Memory B cell (primary cell): Measurements from ENCODE around the gene CEP70.
"Not testable (repeated sequence)": the region's sequence is repeated elsewhere in the genome, so short reads cannot be mapped to it uniquely, and the experiment has no call there.

ENCODE experiments used
- ATAC-seq: fragments of 150-1000 bp; cut with Tn5 transposase; 2 replicates; pipeline ENCODE4 v1.10.0; 2021; ENCODE audit warnings: low read depth, mild to moderate bottlenecking, moderate library complexity
- DNase-seq, 2 donors: peaks; one replicate each; pipeline ENCODE4 v3.0.0; 2022; ENCODE audit warnings: low spot score in 2 of 2
- H3K27ac Mint-ChIP-seq: one replicate; pipeline ENCODE4 v1.8.0; 2022; ENCODE audit warnings: mild to moderate bottlenecking, moderate library complexity, mixed read lengths
- H3K27me3 Mint-ChIP-seq: one replicate; pipeline ENCODE4 v1.8.0; 2022; ENCODE audit warnings: mixed read lengths
- H3K36me3 Mint-ChIP-seq: one replicate; pipeline ENCODE4 v1.8.0; 2022; ENCODE audit warnings: mild to moderate bottlenecking, mixed read lengths
- H3K4me1 Mint-ChIP-seq: one replicate; pipeline ENCODE4 v1.8.0; 2022; ENCODE audit warnings: mixed read lengths
- H3K4me3 Mint-ChIP-seq: one replicate; pipeline ENCODE4 v1.8.0; 2022; ENCODE audit warnings: mild to moderate bottlenecking, moderate library complexity, mixed read lengths
- H3K9me3 Mint-ChIP-seq: one replicate; pipeline ENCODE4 v1.8.0; 2022; ENCODE audit warnings: mixed read lengths

The CEP70 gene, protein sequence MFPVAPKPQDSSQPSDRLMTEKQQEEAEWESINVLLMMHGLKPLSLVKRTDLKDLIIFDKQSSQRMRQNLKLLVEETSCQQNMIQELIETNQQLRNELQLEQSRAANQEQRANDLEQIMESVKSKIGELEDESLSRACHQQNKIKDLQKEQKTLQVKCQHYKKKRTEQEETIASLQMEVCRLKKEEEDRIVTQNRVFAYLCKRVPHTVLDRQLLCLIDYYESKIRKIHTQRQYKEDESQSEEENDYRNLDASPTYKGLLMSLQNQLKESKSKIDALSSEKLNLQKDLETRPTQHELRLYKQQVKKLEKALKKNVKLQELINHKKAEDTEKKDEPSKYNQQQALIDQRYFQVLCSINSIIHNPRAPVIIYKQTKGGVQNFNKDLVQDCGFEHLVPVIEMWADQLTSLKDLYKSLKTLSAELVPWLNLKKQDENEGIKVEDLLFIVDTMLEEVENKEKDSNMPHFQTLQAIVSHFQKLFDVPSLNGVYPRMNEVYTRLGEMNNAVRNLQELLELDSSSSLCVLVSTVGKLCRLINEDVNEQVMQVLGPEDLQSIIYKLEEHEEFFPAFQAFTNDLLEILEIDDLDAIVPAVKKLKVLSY

DNA sequence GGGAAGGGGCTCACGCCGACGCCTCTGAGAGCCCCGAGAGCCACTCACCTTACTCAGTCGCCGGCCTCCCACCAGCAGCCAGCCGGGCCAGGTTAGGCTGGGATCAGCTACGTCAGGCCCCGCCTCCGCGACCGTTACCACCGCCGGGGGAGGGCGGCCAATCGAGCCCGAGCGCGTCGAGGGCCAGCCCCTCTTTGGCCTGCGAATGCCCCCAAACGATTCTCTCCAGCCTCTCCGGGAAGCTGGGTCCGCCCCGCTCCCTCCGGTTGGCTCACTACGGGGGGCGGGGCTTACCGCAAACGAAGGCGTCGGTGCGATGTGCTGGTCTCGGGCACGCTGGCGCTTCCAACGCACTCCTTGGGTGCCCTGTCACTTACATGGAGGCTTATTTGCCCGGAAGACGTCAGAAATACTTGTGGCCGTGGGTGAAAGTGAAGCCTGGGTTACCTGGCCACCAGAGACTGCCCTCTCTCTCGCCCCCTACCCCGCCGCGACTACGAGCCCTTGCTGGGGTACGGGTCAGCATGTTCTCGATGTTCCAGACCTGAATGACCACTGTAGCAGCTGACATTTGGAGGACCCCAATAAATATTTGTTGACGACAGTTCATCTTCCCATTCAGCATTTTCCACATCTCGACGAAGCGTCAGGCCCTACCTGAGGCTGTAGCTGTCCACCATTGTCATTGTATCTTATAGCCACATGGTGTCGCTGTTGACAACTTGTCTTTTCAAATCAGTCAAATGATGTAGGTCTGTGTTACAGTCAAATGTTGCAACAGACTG is at the start of gene CEP70:
Gene CEP70 (minus strand): TSS at position 111 of the 785 bp plus-strand sequence. CDS start 21,333 bp downstream, outside the sequence.
- ATAC-seq (peak; percentile 89), DNase-seq (peak; percentile 78 to 85)
- no peaks in the 10 kb centered on the region for H3K36me3 Mint-ChIP-seq
- no peaks in the 10 kb centered on the region for H3K27me3 Mint-ChIP-seq
- peak within 1 kb of the TSS; percentile 97 for H3K4me3 Mint-ChIP-seq
- H3K4me1 Mint-ChIP-seq, result no peaks in the 10 kb centered on the region
- no peaks in the 10 kb centered on the region for H3K9me3 Mint-ChIP-seq
- peak within 1 kb of the TSS; percentile 96 for H3K27ac Mint-ChIP-seq

DNA sequence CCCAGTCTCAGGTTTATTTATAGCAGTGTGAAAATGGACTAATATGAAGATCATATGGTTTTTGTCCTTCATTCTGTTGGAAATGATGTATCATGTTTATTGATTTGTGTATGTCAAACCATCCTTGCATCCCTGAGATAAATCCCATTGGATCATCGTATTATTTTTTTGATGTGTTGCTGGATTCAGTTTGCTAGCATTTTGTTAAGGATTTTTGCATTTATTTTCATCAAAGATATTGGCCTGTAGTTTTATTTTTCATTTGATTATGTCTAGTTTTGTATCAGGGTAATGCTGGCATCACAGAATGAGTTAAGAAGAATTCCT is 48.8 kb upstream of the CEP70 start:
- H3K9me3 Mint-ChIP-seq, result peaks cover 21% of the 10 kb centered on the region
- no peaks in the 10 kb centered on the region for H3K27me3 Mint-ChIP-seq
- H3K4me3 Mint-ChIP-seq, result no peak overlapping the region
- ATAC-seq (no peak), DNase-seq (no peak)
- peaks cover 3% of the 10 kb centered on the region for H3K36me3 Mint-ChIP-seq
- no peaks in the 10 kb centered on the region for H3K4me1 Mint-ChIP-seq
- H3K27ac Mint-ChIP-seq, result no peak overlapping the region

DNA sequence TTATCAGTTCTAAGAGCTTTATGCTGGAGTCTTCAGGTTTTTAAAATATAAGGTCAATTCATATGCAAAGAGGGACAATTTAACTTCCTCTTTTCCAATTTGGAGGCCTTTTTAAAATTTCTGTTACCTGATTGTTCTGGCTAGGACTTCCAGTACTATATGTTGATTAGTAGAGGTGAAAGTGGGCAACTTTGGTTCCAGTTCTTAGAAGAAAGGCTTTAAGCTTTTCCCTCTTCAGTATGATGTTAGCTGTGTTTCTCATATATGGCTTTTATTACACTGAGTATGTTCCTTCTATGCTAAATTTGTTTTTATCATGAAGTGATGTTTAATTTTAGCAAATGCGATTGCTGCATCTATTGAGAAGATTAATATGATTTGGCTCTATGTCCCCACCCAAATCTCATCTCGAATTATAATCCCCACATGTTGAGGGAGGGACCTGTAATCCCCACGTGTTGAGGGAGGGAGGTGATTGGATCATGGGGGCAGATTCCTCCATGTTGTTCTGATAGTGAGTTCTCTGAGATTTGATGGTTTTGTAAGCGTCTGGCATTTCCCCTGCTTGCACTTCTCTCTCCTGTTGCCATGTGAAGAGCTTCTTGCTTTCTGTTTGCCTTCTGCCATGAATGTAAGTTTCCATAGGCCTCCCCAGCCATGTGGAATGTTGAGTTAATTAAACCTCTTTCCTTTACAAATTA is 48.3 kb upstream of the CEP70 start:
- Mint-ChIP-seq H3K27me3 (no peaks in the 10 kb centered on the region), H3K4me3 (no peak overlapping the region), H3K9me3 (peaks cover 23% of the 10 kb centered on the region), H3K36me3 (peaks cover 3% of the 10 kb centered on the region), H3K27ac (no peak overlapping the region), H3K4me1 (no peaks in the 10 kb centered on the region)
- no peak for DNase-seq
- ATAC-seq, result no peak

DNA sequence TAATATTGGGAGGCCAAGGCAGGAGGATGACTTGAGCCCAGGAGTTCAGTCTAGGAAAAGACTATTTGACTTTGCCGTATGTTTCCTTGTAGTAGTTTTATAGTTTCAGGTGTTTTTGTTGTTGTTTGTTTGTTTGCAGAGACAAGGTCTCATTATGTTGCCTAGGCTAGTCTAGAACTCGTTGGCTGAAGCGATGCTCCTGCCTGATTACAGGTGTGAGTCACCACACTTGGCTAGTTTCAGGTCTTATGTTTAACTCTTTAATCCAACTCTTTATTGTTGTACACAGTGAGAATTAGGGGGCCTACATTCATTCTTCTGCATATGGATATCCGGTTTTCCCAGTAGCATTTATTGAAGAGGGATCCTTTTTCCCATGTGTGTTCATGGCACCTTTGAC is 46.5 kb upstream of the CEP70 start:
- no peak for DNase-seq

DNA sequence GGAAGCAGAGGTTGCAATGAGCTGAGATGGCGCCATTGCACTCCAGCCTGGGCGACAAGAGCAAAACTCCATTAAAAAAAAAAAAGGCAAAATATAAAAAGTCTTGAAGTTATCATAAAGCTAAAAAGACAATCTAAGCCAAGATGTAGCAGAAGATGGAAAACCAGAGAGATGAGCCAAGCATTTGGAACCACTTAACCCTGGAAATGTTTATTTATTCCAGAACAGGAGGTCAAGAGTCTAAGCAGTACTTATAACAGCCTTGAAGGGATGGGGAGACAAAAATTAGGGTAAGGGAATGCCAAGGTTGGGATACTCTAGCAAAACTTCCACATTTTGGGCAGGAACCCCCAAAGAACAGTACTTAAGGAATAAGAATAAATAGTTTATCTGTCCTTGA is 44.6 kb upstream of the CEP70 start:
- Mint-ChIP-seq H3K27me3 (no peaks in the 10 kb centered on the region), H3K27ac (no peak overlapping the region), H3K36me3 (peaks cover 4% of the 10 kb centered on the region), H3K4me3 (no peak overlapping the region), H3K4me1 (no peaks in the 10 kb centered on the region), H3K9me3 (peaks cover 11% of the 10 kb centered on the region)
- ATAC-seq (no peak), DNase-seq (no peak)

More for the DNA sequence above, 46.5 kb upstream of the CEP70 start:
- H3K27me3 Mint-ChIP-seq, result no peaks in the 10 kb centered on the region
- ATAC-seq, result no peak
- no peaks in the 10 kb centered on the region for H3K36me3 Mint-ChIP-seq
- no peak overlapping the region for H3K4me3 Mint-ChIP-seq
- H3K27ac Mint-ChIP-seq, result no peak overlapping the region
- H3K9me3 Mint-ChIP-seq, result peaks cover 18% of the 10 kb centered on the region
- H3K4me1 Mint-ChIP-seq, result no peaks in the 10 kb centered on the region

DNA sequence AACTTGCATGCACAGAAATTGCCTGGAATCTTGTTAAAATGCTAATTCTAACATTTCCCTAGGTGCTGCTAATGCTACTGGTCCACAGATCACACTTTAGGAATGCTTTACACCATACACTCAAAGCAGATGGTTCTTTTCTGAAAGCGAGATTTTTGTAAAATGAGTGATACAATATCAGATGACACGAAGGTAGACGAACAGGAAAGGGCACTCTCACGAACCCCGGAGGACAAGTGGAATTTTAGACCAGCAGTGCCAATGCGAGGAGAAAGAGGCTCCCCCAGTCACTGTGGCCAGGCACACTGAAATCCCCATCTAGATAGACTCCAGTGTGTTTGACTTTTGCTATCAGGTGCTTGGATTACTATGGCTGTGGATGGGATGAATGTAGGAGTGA is 35.5 kb upstream of the CEP70 start:
- H3K9me3 Mint-ChIP-seq, result no peaks in the 10 kb centered on the region
- H3K36me3 Mint-ChIP-seq, result peaks cover 25% of the 10 kb centered on the region
- no peaks in the 10 kb centered on the region for H3K4me1 Mint-ChIP-seq
- H3K27ac Mint-ChIP-seq, result no peak overlapping the region
- H3K27me3 Mint-ChIP-seq, result no peaks in the 10 kb centered on the region
- DNase-seq, result no peak
- no peak overlapping the region for H3K4me3 Mint-ChIP-seq
- no peak for ATAC-seq

DNA sequence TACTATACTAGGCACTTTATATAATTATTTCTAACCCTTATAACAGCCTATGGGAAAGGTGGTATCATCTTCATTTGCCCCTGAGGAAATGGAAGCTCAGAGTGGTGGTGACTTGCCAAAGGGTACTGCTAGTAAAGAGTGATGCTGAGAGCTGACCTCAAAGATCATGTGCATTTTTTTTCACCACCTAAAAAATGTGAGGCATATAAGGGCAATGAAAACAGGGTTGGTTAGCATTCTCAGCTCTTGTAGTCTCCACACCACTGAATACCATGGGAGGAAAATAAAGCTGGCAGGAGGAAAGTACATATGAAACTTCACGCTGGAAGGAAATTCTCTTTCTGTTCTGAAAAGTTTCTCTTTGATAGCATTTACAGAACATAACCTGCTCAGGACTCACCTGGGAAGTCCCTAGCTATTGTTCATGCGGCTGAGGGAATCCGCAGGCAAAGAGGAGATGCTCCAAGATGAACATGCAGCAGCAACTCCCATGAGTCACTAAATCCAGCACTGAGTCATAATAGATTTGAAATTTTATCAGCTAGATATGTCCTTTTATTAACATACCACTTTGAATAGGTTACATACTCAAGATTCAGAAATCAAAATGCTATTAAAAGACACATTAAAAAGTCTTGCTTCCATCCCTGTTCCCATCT is 31.8 kb upstream of the CEP70 start:
- ATAC-seq (no peak), DNase-seq (no peak)
- Mint-ChIP-seq H3K27ac (no peak overlapping the region), H3K4me3 (no peak overlapping the region), H3K9me3 (no peaks in the 10 kb centered on the region), H3K27me3 (no peaks in the 10 kb centered on the region), H3K36me3 (peaks cover 20% of the 10 kb centered on the region), H3K4me1 (no peaks in the 10 kb centered on the region)

DNA sequence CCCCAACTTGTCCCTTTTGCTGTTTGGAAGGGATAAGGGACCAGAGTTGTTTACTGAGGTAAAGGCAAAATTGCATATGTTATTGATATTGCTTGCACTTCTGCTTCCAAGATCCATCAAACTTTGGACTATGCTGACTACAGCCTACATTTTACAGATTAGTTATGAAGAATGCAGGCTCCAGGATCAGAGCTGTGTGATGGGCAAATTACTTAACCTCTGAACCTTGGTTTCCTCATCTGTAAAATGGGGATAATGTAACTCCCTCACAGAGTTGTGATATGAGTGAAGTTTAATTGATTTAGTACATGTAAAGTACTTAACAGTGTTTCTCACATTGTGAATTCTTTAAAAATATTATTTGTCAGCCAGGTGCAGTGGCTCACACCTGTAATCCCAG is 30.5 kb upstream of the CEP70 start:
- Mint-ChIP-seq H3K27me3 (no peaks in the 10 kb centered on the region), H3K27ac (no peak overlapping the region), H3K4me1 (peaks cover 2% of the 10 kb centered on the region), H3K4me3 (no peak overlapping the region), H3K36me3 (peaks cover 16% of the 10 kb centered on the region), H3K9me3 (no peaks in the 10 kb centered on the region)
- no peak for ATAC-seq
- DNase-seq, result no peak

DNA sequence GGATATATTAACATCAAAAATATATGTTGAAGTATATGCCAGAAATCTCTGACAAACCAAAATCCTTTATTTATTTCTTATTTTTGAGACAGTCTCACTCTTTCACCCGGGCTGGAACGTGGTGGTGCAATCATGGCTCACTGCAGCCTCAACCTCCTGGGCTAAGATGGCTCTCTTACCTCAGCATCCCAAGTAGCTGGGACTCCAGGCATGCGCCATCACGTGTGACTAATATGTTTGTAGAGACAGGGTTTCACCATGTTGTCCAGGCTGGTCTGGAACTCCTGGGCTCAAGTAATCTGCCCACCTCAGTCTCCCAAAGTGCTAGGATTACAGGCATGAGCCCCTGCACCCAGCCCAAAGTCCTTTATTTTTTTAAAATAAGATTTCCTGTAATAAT is 26.4 kb upstream of the CEP70 start:
- no peak for DNase-seq
- no peaks in the 10 kb centered on the region for H3K9me3 Mint-ChIP-seq

DNA sequence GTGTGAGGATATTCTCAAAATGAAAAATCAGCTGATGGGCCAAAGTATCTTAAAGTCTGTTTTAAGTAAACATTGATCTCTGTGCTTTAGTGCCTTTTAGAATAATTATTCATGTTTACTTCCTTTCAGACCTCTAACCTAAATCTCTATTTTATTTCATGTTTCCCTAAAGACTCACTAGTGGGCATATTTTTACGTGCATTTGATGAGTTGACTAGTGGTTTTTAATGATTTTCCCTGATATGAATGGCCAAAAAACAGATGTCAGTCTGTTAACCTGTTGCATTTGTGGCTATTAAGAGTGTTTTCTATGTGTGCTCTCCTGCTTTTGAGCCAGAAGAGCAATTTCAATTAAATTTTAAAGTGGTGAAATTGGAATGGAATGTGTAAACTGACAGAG is 21.4 kb upstream of the CEP70 start:
- no peak for DNase-seq
- Mint-ChIP-seq H3K27me3 (no peaks in the 10 kb centered on the region), H3K4me3 (no peak overlapping the region), H3K4me1 (peaks cover 14% of the 10 kb centered on the region), H3K36me3 (no peaks in the 10 kb centered on the region), H3K9me3 (no peaks in the 10 kb centered on the region), H3K27ac (no peak overlapping the region)
- ATAC-seq, result no peak

More for the DNA sequence above, 26.4 kb upstream of the CEP70 start:
- Mint-ChIP-seq H3K27me3 (no peaks in the 10 kb centered on the region), H3K4me3 (no peak overlapping the region), H3K36me3 (peaks cover 6% of the 10 kb centered on the region), H3K27ac (no peak overlapping the region), H3K4me1 (peaks cover 10% of the 10 kb centered on the region)
- no peak for ATAC-seq

DNA sequence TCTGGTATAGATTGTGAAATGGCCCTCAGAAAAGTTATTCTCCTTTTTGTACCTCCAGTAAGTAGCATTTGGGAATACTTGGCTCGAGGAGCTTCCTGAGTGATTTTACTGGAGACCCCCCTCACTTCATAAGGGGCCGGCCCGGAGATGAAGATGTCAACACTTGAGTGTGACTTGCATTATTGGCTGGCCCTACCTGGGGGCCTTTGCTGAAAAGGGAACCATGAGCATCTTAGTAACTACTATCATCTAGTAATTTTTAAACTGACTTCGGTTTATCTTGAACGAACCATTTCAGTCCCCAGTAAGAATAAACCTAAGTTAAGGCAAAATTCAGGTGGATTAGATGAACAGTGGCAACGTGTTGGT is 15.8 kb upstream of the CEP70 start:
- Mint-ChIP-seq H3K36me3 (peaks cover 2% of the 10 kb centered on the region), H3K9me3 (no peaks in the 10 kb centered on the region), H3K27ac (peak overlapping the region; percentile 100), H3K27me3 (no peaks in the 10 kb centered on the region), H3K4me1 (peaks cover 20% of the 10 kb centered on the region), H3K4me3 (peak overlapping the region; percentile 97)
- ATAC-seq (no peak), DNase-seq (no peak)

DNA sequence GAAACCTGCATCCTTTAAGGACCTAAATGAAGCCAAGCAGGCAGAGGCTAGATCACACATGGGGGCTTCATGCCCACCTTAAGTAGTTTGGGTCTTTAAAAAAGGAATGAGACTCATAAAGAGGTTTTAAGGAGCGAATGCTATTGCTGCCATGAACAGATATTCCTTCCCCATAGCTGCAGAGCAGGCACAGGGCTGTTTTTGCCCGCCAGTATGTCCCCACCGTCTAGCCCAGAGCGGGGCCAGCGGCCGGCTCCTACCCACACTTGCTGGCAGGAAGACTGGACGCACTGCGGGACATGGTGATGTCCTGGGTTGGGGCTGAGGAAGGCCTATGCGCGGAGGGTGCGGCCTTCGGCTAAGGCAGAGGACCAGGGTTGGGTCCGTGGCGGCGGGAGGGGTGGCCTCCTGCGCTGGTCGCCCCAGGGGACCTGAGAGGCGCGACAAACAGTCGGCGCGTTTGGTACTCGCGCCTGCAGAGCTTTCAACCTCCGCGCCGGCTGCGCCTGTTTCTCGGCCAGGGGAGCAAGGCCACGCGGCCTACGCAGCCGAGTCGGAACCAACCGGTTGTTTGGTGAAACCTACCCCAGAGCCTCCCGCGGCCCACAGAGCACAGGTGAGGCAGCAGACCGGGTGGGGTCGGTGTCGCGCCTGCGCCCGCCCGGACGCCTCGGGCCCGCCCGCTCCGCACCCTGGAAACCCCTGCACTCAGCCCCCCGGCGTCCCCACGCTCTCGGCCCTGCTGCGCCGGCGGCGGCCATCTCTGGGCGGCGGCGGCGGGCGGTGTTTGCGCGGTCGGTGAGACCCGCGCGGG is 14.5 kb upstream of the CEP70 start, which contains the start of gene FAIM:
Gene FAIM (plus strand): TSS at position 450 of the 814 bp plus-strand sequence. CDS start 10,956 bp downstream, outside the sequence.
- DNase-seq, result peak; percentile 69 to 72
- peaks cover 18% of the 10 kb centered on the region for H3K4me1 Mint-ChIP-seq
- H3K9me3 Mint-ChIP-seq, result no peaks in the 10 kb centered on the region
- no peaks in the 10 kb centered on the region for H3K27me3 Mint-ChIP-seq
- H3K36me3 Mint-ChIP-seq, result peaks cover 2% of the 10 kb centered on the region
- H3K27ac Mint-ChIP-seq, result peak within 1 kb of the TSS; percentile 100
- ATAC-seq, result peak; percentile 78
- peak within 1 kb of the TSS; percentile 97 for H3K4me3 Mint-ChIP-seq

DNA sequence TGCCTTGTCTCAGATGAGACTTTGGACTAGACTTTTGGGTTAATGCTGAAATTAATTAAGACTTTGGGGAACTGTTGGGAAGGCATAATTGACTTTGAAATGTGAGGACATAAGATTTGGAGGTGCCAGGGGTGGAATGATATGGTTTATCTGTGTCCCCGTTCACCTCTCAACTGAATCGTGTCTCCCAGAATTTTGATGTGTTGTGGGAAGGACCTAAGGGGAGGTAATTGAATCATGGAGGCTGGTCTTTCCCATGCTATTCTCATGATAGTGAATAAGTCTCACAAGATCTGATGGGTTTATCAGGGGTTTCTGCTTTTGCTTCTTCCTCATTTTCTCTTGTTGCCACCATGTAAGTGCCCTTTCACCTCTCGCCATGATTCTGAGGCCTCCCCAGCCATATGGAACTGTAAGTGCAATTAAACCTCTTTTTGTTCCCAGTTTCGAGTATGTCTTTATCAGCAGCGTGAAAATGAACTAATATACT is 10.1 kb upstream of the CEP70 start:
- H3K36me3 Mint-ChIP-seq, ATAC-seq, DNase-seq, H3K27me3 Mint-ChIP-seq, H3K4me1 Mint-ChIP-seq, H3K4me3 Mint-ChIP-seq, H3K9me3 Mint-ChIP-seq, H3K27ac Mint-ChIP-seq: not testable (repeated sequence)
